ENCODE measurements around the gene ACCS. TPM values are rescaled to one million over a fixed set of nuclear protein-coding genes. Genes with fewer than 3 reads are reported as not detected.

Gene ACCS
- total RNA-seq, 1 donor from 2014 or later: 7.9 TPM

- TF ChIP-seq CTCF (IDR thresholded peaks at IDR 0.05; ENCODE audit: borderline replicate concordance): no peak
- Histone ChIP-seq H3K27ac (replicated peaks) (no peak overlapping the region), H3K4me1 (peaks cover 45% of the 10 kb centered on the region), H3K4me3 (peak overlapping the region; percentile 92), H3K27me3 (ENCODE audit: low read depth) (no peaks in the 10 kb centered on the region), H3K9me3 (replicated peaks) (no peaks in the 10 kb centered on the region), H3K36me3 (no peaks in the 10 kb centered on the region)
- DNase-seq: no peak
- intact Hi-C loops (cut with micrococcal nuclease): loop anchor here (10.0 kb wide), 1 partner anchor 438 kb away; no protein-coding TSS in a partner anchor
Measured at GRCh38 chr11:44096360-44097185, 30.5 kb downstream of the ACCS start.

DNA sequence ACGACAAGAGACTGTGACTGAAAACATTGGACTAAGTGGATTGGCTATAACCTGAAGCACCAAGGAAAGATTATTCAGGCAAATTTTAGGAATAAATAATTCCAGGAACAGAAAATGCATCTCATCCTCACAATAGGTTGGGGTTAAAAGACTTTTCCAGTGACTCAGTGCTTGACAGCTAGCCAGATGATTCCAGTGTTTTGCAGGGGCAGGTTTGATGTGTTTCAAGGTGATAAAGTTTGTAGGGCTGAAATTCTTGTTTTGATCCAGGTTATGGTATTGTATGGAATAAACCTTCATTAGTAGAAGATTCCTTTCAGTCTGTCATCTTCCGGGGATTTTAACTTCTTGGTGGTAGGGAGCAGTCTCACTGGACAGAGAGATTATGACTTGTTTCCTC is 31.8 kb downstream of the ACCS start:
- intact Hi-C loops (cut with micrococcal nuclease): loop anchor here (10.0 kb wide), 1 partner anchor 437 kb away; no protein-coding TSS in a partner anchor
- Histone ChIP-seq H3K9me3 (replicated peaks) (no peaks in the 10 kb centered on the region), H3K27ac (replicated peaks) (no peak overlapping the region), H3K36me3 (no peaks in the 10 kb centered on the region), H3K4me3 (no peak overlapping the region), H3K4me1 (peaks cover 58% of the 10 kb centered on the region), H3K27me3 (ENCODE audit: low read depth) (no peaks in the 10 kb centered on the region)
- no peak for TF ChIP-seq CTCF (IDR thresholded peaks at IDR 0.05; ENCODE audit: borderline replicate concordance)
- DNase-seq: no peak

GRCh38 chr11:44101098-44101497 is 35.0 kb downstream of the ACCS start:
- H3K27me3 ChIP-seq (ENCODE audit: low read depth): no peaks in the 10 kb centered on the region
- no peak for DNase-seq
- intact Hi-C loops (cut with micrococcal nuclease): no loop called here
- no peak overlapping the region for H3K4me3 ChIP-seq
- TF ChIP-seq CTCF (IDR thresholded peaks at IDR 0.05; ENCODE audit: borderline replicate concordance): no peak
- H3K27ac ChIP-seq (replicated peaks): no peak overlapping the region
- no peaks in the 10 kb centered on the region for H3K9me3 ChIP-seq (replicated peaks)
- H3K36me3 ChIP-seq: no peaks in the 10 kb centered on the region
- peaks cover 57% of the 10 kb centered on the region for H3K4me1 ChIP-seq

GRCh38 chr11:44104481-44105294 is 38.6 kb downstream of the ACCS start:
- H3K27me3 ChIP-seq (ENCODE audit: low read depth): no peaks in the 10 kb centered on the region
- intact Hi-C loops (cut with micrococcal nuclease): no loop called here
- no peak overlapping the region for H3K4me3 ChIP-seq
- H3K36me3 ChIP-seq: peaks cover 20% of the 10 kb centered on the region
- TF ChIP-seq CTCF (IDR thresholded peaks at IDR 0.05; ENCODE audit: borderline replicate concordance): no peak
- DNase-seq: no peak
- peaks cover 43% of the 10 kb centered on the region for H3K4me1 ChIP-seq
- H3K27ac ChIP-seq (replicated peaks): no peak overlapping the region
- H3K9me3 ChIP-seq (replicated peaks): no peaks in the 10 kb centered on the region

DNA sequence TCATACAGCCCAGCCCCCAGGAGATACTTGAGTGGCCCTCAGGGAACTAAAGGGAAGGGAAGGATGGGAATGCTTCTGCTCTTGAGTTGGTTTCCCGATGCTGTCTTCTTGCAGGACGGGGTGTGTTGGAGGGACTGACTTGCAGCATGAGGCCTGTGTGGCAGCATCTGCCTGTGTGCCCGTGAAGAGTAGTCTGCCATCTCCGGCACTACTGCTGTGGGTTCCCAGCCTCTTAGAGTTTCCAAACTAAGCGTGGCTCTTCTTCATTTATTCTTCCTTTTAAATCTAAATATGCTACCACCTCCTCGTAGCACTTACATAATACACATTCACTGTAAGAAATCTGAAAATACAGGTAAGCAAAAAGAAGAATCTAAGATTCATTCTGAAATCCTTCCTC is 42.2 kb downstream of the ACCS start:
- Histone ChIP-seq H3K27me3 (ENCODE audit: low read depth) (no peaks in the 10 kb centered on the region), H3K27ac (replicated peaks) (no peak overlapping the region), H3K4me1 (peaks cover 46% of the 10 kb centered on the region), H3K4me3 (no peak overlapping the region), H3K9me3 (replicated peaks) (no peaks in the 10 kb centered on the region), H3K36me3 (peaks cover 20% of the 10 kb centered on the region)
- TF ChIP-seq CTCF (IDR thresholded peaks at IDR 0.05; ENCODE audit: borderline replicate concordance): no peak
- intact Hi-C loops (cut with micrococcal nuclease): no loop called here
- no peak for DNase-seq

Measured in left ventricle myocardium inferior (tissue), 1 donor.